Cardiac fibroblast (primary cell): ENCODE data around the gene C14orf39.
A peak's percentile ranks its signal among the peaks of the same experiment; 100 is the strongest.
"Not testable (repeated sequence)": the region's sequence is repeated elsewhere in the genome, so short reads cannot be mapped to it uniquely, and the experiment has no call there.

Source experiments
- DNase-seq, 2 donors: peaks; one replicate each; pipeline versions ENCODE4 v3.0.0 to v3.0.0-alpha.2; 2010; ENCODE audit warnings: low read depth in 2 of 2
- H3K4me3 ChIP-seq, 2 donors: replicated peaks in 1 of 2; 1 replicate in 1 of 2; 2 replicates in 1 of 2; pipeline ENCODE4 v1.5.1; 2011; ENCODE audit warnings: low read depth in 2 of 2, low read length in 2 of 2, mild to moderate bottlenecking in 2 of 2, moderate library complexity in 1 of 2
- TF ChIP-seq, protein P1 (sequence below): IDR thresholded peaks from one replicate; pipeline ENCODE4 v1.5.1; 2011; ENCODE audit warnings: low read depth, mild to moderate bottlenecking, low read length, inconsistent platforms

Gene C14orf39

DNA sequence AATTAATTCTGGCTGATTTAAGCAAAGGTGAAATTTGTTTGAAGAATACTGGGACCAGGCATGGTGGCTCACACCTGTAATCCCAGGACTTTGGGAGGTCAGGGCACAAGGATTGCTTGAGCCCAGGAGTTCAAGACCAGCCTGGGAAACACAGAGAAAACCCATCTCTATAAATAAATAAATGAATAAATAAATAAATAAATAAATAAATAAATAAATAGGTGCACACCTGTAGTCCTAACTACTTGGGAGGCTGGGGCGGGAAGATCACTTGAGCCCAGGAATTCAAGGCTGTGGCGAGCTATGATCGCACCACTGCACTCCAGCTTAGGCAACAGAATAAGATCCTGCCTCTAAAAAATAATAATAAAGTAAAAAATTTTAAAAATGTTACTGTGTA lies 4.4 kb upstream of the C14orf39 start:
- TF ChIP-seq, protein P1, sequence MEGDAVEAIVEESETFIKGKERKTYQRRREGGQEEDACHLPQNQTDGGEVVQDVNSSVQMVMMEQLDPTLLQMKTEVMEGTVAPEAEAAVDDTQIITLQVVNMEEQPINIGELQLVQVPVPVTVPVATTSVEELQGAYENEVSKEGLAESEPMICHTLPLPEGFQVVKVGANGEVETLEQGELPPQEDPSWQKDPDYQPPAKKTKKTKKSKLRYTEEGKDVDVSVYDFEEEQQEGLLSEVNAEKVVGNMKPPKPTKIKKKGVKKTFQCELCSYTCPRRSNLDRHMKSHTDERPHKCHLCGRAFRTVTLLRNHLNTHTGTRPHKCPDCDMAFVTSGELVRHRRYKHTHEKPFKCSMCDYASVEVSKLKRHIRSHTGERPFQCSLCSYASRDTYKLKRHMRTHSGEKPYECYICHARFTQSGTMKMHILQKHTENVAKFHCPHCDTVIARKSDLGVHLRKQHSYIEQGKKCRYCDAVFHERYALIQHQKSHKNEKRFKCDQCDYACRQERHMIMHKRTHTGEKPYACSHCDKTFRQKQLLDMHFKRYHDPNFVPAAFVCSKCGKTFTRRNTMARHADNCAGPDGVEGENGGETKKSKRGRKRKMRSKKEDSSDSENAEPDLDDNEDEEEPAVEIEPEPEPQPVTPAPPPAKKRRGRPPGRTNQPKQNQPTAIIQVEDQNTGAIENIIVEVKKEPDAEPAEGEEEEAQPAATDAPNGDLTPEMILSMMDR, result no peak
- no peak overlapping the region for H3K4me3 ChIP-seq
- no peak for DNase-seq

GRCh38 chr14:60488175-60488574 lies 2.3 kb upstream of the C14orf39 start:
- TF ChIP-seq, protein P1, result peak; percentile 12
- no peak for DNase-seq

GRCh38 chr14:60487211-60487610 lies 1.3 kb upstream of the C14orf39 start:
- no peak for DNase-seq
- H3K4me3 ChIP-seq, result no peak overlapping the region
- TF ChIP-seq, protein P1, result no peak

More at GRCh38 chr14:60488175-60488574, 2.3 kb upstream of the C14orf39 start:
- H3K4me3 ChIP-seq, result no peak overlapping the region

- TF ChIP-seq, protein P1, result no peak
- DNase-seq, result no peak
- no peak overlapping the region for H3K4me3 ChIP-seq
Measured at GRCh38 chr14:60485057-60485597, 736 bp downstream of the C14orf39 start.

DNA sequence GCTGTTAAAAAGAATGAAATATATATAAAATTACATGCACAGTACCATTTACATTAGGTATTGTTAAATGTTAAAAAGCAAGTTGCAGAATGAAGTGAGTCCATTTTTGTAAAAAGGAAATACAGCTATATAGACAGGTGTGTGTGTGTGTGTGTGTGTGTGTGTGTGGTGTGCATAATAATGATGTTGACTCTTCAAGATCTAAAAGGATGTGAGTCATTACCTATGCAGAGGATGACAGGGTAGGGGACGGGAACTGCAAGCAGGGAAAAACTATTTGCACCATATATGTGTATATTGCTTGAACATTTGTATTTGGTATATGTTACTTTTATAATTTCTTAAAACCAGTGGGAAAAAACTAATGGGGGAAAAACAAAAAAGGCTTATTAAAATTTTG lies 3.1 kb downstream of the C14orf39 start:
- TF ChIP-seq, protein P1, result no peak
- peak in 1 of 2 donors; percentile 17 for DNase-seq
- H3K4me3 ChIP-seq, result no peak overlapping the region

GRCh38 chr14:60480248-60480647 lies 5.6 kb downstream of the C14orf39 start:
- not testable (repeated sequence) for DNase-seq, H3K4me3 ChIP-seq

DNA sequence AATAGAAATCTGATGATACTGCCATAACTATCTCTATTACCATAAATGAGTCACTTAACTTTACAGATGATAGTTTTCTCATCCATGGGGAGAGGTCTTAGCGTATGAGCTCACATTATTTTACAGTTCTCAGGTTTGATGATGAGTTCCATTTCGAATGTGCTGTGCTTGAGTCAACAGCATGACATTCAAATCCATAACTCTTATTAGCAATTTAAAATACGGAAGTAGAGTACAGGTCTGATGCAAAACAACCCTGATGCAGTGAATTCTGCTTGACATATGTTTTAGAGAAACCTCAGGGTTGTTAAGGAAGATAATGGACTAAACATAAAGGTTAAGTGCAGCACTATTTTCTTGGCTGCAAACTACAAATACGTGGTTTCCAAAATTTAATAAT lies 30.0 kb downstream of the C14orf39 start:
- TF ChIP-seq, protein P1, result no peak
- no peak overlapping the region for H3K4me3 ChIP-seq
- no peak for DNase-seq
